ENCODE measurements around the gene C5.

Gene C5

GRCh38 chr9:120961936-120962335 lies 88.1 kb downstream of the C5 start:
- Histone ChIP-seq H3K4me2 (ENCODE audit: low read depth, low read length, poor library complexity, severe bottlenecking) (no peak overlapping the region), H3K36me3 (ENCODE audit: low read length) (no peaks in the 10 kb centered on the region), H3F3A (ENCODE audit: insufficient read depth) (no peaks in the 10 kb centered on the region), H3K4me3 (ENCODE audit: insufficient read depth, low read length, poor library complexity, severe bottlenecking) (no peak overlapping the region), H4K20me1 (ENCODE audit: low read depth, low read length) (no peaks in the 10 kb centered on the region), H3K27ac (ENCODE audit: low read depth, low read length) (no peak overlapping the region), H3K79me2 (ENCODE audit: insufficient read depth, low read length) (no peaks in the 10 kb centered on the region), H3K27me3 (ENCODE audit: low read length) (no peaks in the 10 kb centered on the region), H3K9me2 (replicated peaks; ENCODE audit: insufficient read depth, low read length) (no peaks in the 10 kb centered on the region), H3K9ac (ENCODE audit: low read length) (no peak overlapping the region), H3K9me3 (ENCODE audit: insufficient read depth, low read length) (no peaks in the 10 kb centered on the region), H2AFZ (ENCODE audit: low read depth, low read length, severe bottlenecking) (no peak overlapping the region)
- TF ChIP-seq CTCF (IDR thresholded peaks at IDR 0.05; ENCODE audit: insufficient read depth, low read length, poor library complexity, severe bottlenecking) (no peak), EZH2phosphoT487 (conservative IDR thresholded peaks at IDR 0.05; ENCODE audit: low read length) (no peak)

- no peaks in the 10 kb centered on the region for H4K20me1 ChIP-seq (ENCODE audit: low read depth, low read length)
- no peaks in the 10 kb centered on the region for H3K9me2 ChIP-seq (replicated peaks; ENCODE audit: insufficient read depth, low read length)
- no peak overlapping the region for H3K9ac ChIP-seq (ENCODE audit: low read length)
- H3K27ac ChIP-seq (ENCODE audit: low read depth, low read length), result no peak overlapping the region
- no peaks in the 10 kb centered on the region for H3K27me3 ChIP-seq (ENCODE audit: low read length)
- H3K79me2 ChIP-seq (ENCODE audit: insufficient read depth, low read length), result no peaks in the 10 kb centered on the region
- no peak overlapping the region for H2AFZ ChIP-seq (ENCODE audit: low read depth, low read length, severe bottlenecking)
- no peak overlapping the region for H3K4me3 ChIP-seq (ENCODE audit: insufficient read depth, low read length, poor library complexity, severe bottlenecking)
- no peaks in the 10 kb centered on the region for H3K9me3 ChIP-seq (ENCODE audit: insufficient read depth, low read length)
- TF ChIP-seq CTCF (IDR thresholded peaks at IDR 0.05; ENCODE audit: insufficient read depth, low read length, poor library complexity, severe bottlenecking) (no peak), EZH2phosphoT487 (conservative IDR thresholded peaks at IDR 0.05; ENCODE audit: low read length) (no peak)
- no peaks in the 10 kb centered on the region for H3F3A ChIP-seq (ENCODE audit: insufficient read depth)
- no peaks in the 10 kb centered on the region for H3K36me3 ChIP-seq (ENCODE audit: low read length)
- no peak overlapping the region for H3K4me2 ChIP-seq (ENCODE audit: low read depth, low read length, poor library complexity, severe bottlenecking)
These were observed 90.1 kb downstream of the C5 start for GRCh38 chr9:120960001-120960400.

- no peak overlapping the region for H3K4me3 ChIP-seq (ENCODE audit: insufficient read depth, low read length, poor library complexity, severe bottlenecking)
- no peaks in the 10 kb centered on the region for H3K79me2 ChIP-seq (ENCODE audit: insufficient read depth, low read length)
- H3K9me2 ChIP-seq (replicated peaks; ENCODE audit: insufficient read depth, low read length), result no peaks in the 10 kb centered on the region
- H3K9ac ChIP-seq (ENCODE audit: low read length), result no peak overlapping the region
- no peak overlapping the region for H3K27ac ChIP-seq (ENCODE audit: low read depth, low read length)
- no peaks in the 10 kb centered on the region for H3K36me3 ChIP-seq (ENCODE audit: low read length)
- no peak overlapping the region for H3K4me2 ChIP-seq (ENCODE audit: low read depth, low read length, poor library complexity, severe bottlenecking)
- H3K9me3 ChIP-seq (ENCODE audit: insufficient read depth, low read length), result no peaks in the 10 kb centered on the region
- H3F3A ChIP-seq (ENCODE audit: insufficient read depth), result no peaks in the 10 kb centered on the region
- TF ChIP-seq CTCF (IDR thresholded peaks at IDR 0.05; ENCODE audit: insufficient read depth, low read length, poor library complexity, severe bottlenecking) (no peak), EZH2phosphoT487 (conservative IDR thresholded peaks at IDR 0.05; ENCODE audit: low read length) (no peak)
- H3K27me3 ChIP-seq (ENCODE audit: low read length), result 0 out of 2 replicates have a peak, but pooled peaks cover 4% of the 10 kb centered on the region
- H2AFZ ChIP-seq (ENCODE audit: low read depth, low read length, severe bottlenecking), result no peak overlapping the region
- H4K20me1 ChIP-seq (ENCODE audit: low read depth, low read length), result no peaks in the 10 kb centered on the region
These were observed 93.2 kb downstream of the C5 start for GRCh38 chr9:120956862-120957261.

All from SU-DHL-6 (cell line).